HG02981 (cell line): ENCODE results near the gene AMZ1.
"Not testable (repeated sequence)": the region's sequence is repeated elsewhere in the genome, so short reads cannot be mapped to it uniquely, and the experiment has no call there.

Experiments used
- ATAC-seq: cut with Tn5 transposase; IDR thresholded peaks from one replicate; pipeline ENCODE4 v1.9.1; 2021; ENCODE audit warnings: mild to moderate bottlenecking, moderate library complexity; ENCODE audit not compliant: unreplicated experiment

Gene AMZ1

GRCh38 chr7:2666588-2667250 lies 21.3 kb upstream of the AMZ1 start:
- ATAC-seq = no peak

- ATAC-seq = no peak
These were observed 20.2 kb upstream of the AMZ1 start for GRCh38 chr7:2667843-2668242.

- ATAC-seq = no peak
These were observed 19.6 kb upstream of the AMZ1 start for GRCh38 chr7:2668401-2668800.

GRCh38 chr7:2670171-2670570 lies 17.8 kb upstream of the AMZ1 start:
- no peak for ATAC-seq

GRCh38 chr7:2670720-2671391 lies 17.1 kb upstream of the AMZ1 start:
- ATAC-seq = no peak

GRCh38 chr7:2673214-2673613 lies 14.8 kb upstream of the AMZ1 start:
- ATAC-seq = not testable (repeated sequence)

GRCh38 chr7:2673934-2674333 lies 14.1 kb upstream of the AMZ1 start:
- ATAC-seq = no peak

- no peak for ATAC-seq
These were observed 12.7 kb upstream of the AMZ1 start for GRCh38 chr7:2675256-2675764.

- not testable (repeated sequence) for ATAC-seq
These were observed 11.4 kb upstream of the AMZ1 start for GRCh38 chr7:2676576-2676975.

- not testable (repeated sequence) for ATAC-seq
These were observed 9.5 kb upstream of the AMZ1 start for GRCh38 chr7:2678454-2678853.

GRCh38 chr7:2679135-2680127 lies 8.6 kb upstream of the AMZ1 start:
- ATAC-seq = not testable (repeated sequence)

GRCh38 chr7:2680256-2680655 lies 7.7 kb upstream of the AMZ1 start:
- no peak for ATAC-seq

GRCh38 chr7:2680792-2681490 lies 7.1 kb upstream of the AMZ1 start:
- no peak for ATAC-seq

GRCh38 chr7:2681929-2682799 lies 5.8 kb upstream of the AMZ1 start:
- ATAC-seq = no peak

- no peak for ATAC-seq
These were observed 3.5 kb upstream of the AMZ1 start for GRCh38 chr7:2684501-2684900.

GRCh38 chr7:2686101-2686500 lies 1.9 kb upstream of the AMZ1 start:
- ATAC-seq = no peak

- ATAC-seq = no peak
These were observed 598 bp upstream of the AMZ1 start for GRCh38 chr7:2687338-2687869.

- peak; percentile 74 for ATAC-seq
These were observed 674 bp downstream of the AMZ1 start for GRCh38 chr7:2688409-2689342.
